SU-DHL-6 (cell line): ENCODE data around the gene DOCK3.

Experiments used
- H2AFZ ChIP-seq: fragments of 200-600 bp; sonication (generic); 2 replicates; pipeline ENCODE4 v1.6.1; 2014; ENCODE audit warnings: low read depth, mild to moderate bottlenecking, moderate library complexity, mixed read lengths, antibody characterized with exemption, low read length; ENCODE audit not compliant: severe bottlenecking
- H3F3A ChIP-seq: fragments of 200-600 bp; shearing (Covaris generic); 2 replicates; pipeline ENCODE4 v1.6.0; 2016; ENCODE audit warnings: antibody characterized with exemption, mild to moderate bottlenecking; ENCODE audit not compliant: insufficient read depth
- H3K27ac ChIP-seq: fragments of 200-600 bp; sonication (generic); 2 replicates; pipeline ENCODE4 v1.5.1; 2016; ENCODE audit warnings: low read depth, mild to moderate bottlenecking, low read length, moderate library complexity, mixed read lengths
- H3K27me3 ChIP-seq: fragments of 200-600 bp; sonication (generic), shearing (Covaris generic); 2 replicates; pipeline ENCODE4 v1.6.0; 2014; ENCODE audit warnings: mild to moderate bottlenecking, low read length
- H3K36me3 ChIP-seq: fragments of 200-600 bp; sonication (generic); 2 replicates; pipeline ENCODE4 v1.6.1; 2014; ENCODE audit warnings: mild to moderate bottlenecking, low read length, mixed read lengths
- H3K4me2 ChIP-seq: fragments of 300-600, 200-600 bp; shearing (Covaris generic), sonication (generic); 2 replicates; pipeline ENCODE4 v1.6.0; 2014; ENCODE audit warnings: low read length, low read depth, mild to moderate bottlenecking; ENCODE audit not compliant: poor library complexity, severe bottlenecking
- H3K4me3 ChIP-seq: fragments of 200-600 bp; sonication (generic); 2 replicates; pipeline ENCODE4 v1.5.1; 2014; ENCODE audit warnings: antibody characterized with exemption, low read length, mild to moderate bottlenecking, mixed read lengths; ENCODE audit not compliant: insufficient read depth, poor library complexity, severe bottlenecking
- H3K79me2 ChIP-seq: fragments of 200-600 bp; sonication (generic); 2 replicates; pipeline ENCODE4 v1.6.1; 2014; ENCODE audit warnings: mild to moderate bottlenecking, low read length, moderate library complexity; ENCODE audit not compliant: insufficient read depth
- H3K9ac ChIP-seq: fragments of 200-600 bp; sonication (generic); 2 replicates; pipeline ENCODE4 v1.7.0; 2014; ENCODE audit warnings: mild to moderate bottlenecking, low read length
- H3K9me2 ChIP-seq: fragments of 200-600 bp; sonication (generic); replicated peaks from 2 replicates; pipeline ENCODE4 v1.6.1; 2014; ENCODE audit warnings: low read length; ENCODE audit not compliant: insufficient read depth
- H3K9me3 ChIP-seq: fragments of 200-600 bp; sonication (generic); 2 replicates; pipeline ENCODE4 v1.6.1; 2014; ENCODE audit warnings: low read length, mixed read lengths; ENCODE audit not compliant: insufficient read depth
- H4K20me1 ChIP-seq: fragments of 200-600 bp; sonication (generic); 2 replicates; pipeline ENCODE4 v1.6.1; 2014; ENCODE audit warnings: low read depth, mild to moderate bottlenecking, antibody characterized with exemption, low read length, moderate library complexity, mixed read lengths
- CTCF ChIP-seq: fragments of 200-600 bp; sonication (generic); IDR thresholded peaks from one replicate; pipeline ENCODE4 v1.5.1; 2017; ENCODE audit warnings: antibody characterized with exemption, mild to moderate bottlenecking, low read length, moderate library complexity; ENCODE audit not compliant: insufficient read depth, poor library complexity, severe bottlenecking
- EZH2phosphoT487 ChIP-seq: fragments of 200-600 bp; sonication (generic), shearing (Covaris generic); conservative IDR thresholded peaks from 2 replicates; pipeline ENCODE4 v1.6.1; 2018; ENCODE audit warnings: mild to moderate bottlenecking, antibody characterized with exemption, low read length, moderate library complexity, mixed read lengths

Gene DOCK3

GRCh38 chr3:50651445-50651844, 23.3 kb upstream of the DOCK3 start:
- no peaks in the 10 kb centered on the region for H3F3A ChIP-seq
- H3K9me3 ChIP-seq = no peaks in the 10 kb centered on the region
- TF ChIP-seq CTCF = no peak
- no peak for TF ChIP-seq EZH2phosphoT487
- H3K9ac ChIP-seq = no peak overlapping the region
- H4K20me1 ChIP-seq = no peaks in the 10 kb centered on the region
- no peak overlapping the region for H3K4me2 ChIP-seq
- H2AFZ ChIP-seq = no peak overlapping the region
- no peaks in the 10 kb centered on the region for H3K27me3 ChIP-seq
- no peak overlapping the region for H3K27ac ChIP-seq
- no peaks in the 10 kb centered on the region for H3K9me2 ChIP-seq
- no peaks in the 10 kb centered on the region for H3K36me3 ChIP-seq
- no peak overlapping the region for H3K4me3 ChIP-seq
- H3K79me2 ChIP-seq = no peaks in the 10 kb centered on the region

- H3K79me2 ChIP-seq = no peaks in the 10 kb centered on the region
- H3F3A ChIP-seq = no peaks in the 10 kb centered on the region
- H3K9ac ChIP-seq = no peak overlapping the region
- H3K9me3 ChIP-seq = no peaks in the 10 kb centered on the region
- no peaks in the 10 kb centered on the region for H3K9me2 ChIP-seq
- no peaks in the 10 kb centered on the region for H3K36me3 ChIP-seq
- H3K4me3 ChIP-seq = no peak overlapping the region
- H4K20me1 ChIP-seq = no peaks in the 10 kb centered on the region
- no peak overlapping the region for H2AFZ ChIP-seq
- no peak overlapping the region for H3K4me2 ChIP-seq
- no peak for TF ChIP-seq EZH2phosphoT487
- no peak for TF ChIP-seq CTCF
- H3K27ac ChIP-seq = no peak overlapping the region
- H3K27me3 ChIP-seq = no peaks in the 10 kb centered on the region
Measured at GRCh38 chr3:50651920-50652529, 22.7 kb upstream of the DOCK3 start.

- no peaks in the 10 kb centered on the region for H3K9me2 ChIP-seq
- H3K4me2 ChIP-seq = no peak overlapping the region
- H3K79me2 ChIP-seq = no peaks in the 10 kb centered on the region
- H3K9ac ChIP-seq = no peak overlapping the region
- no peaks in the 10 kb centered on the region for H3F3A ChIP-seq
- no peaks in the 10 kb centered on the region for H3K36me3 ChIP-seq
- no peak overlapping the region for H2AFZ ChIP-seq
- no peak overlapping the region for H3K27ac ChIP-seq
- TF ChIP-seq EZH2phosphoT487 = no peak
- peak; percentile 40 for TF ChIP-seq CTCF
- H3K27me3 ChIP-seq = no peaks in the 10 kb centered on the region
- H3K9me3 ChIP-seq = no peaks in the 10 kb centered on the region
- H3K4me3 ChIP-seq = no peak overlapping the region
- no peaks in the 10 kb centered on the region for H4K20me1 ChIP-seq
Measured at GRCh38 chr3:50652709-50653108, 22.0 kb upstream of the DOCK3 start.
